ENCODE data around the gene SLC48A1.
"Not testable (repeated sequence)": the region's sequence is repeated elsewhere in the genome, so short reads cannot be mapped to it uniquely, and the experiment has no call there.

SLC48A1 gene

DNA sequence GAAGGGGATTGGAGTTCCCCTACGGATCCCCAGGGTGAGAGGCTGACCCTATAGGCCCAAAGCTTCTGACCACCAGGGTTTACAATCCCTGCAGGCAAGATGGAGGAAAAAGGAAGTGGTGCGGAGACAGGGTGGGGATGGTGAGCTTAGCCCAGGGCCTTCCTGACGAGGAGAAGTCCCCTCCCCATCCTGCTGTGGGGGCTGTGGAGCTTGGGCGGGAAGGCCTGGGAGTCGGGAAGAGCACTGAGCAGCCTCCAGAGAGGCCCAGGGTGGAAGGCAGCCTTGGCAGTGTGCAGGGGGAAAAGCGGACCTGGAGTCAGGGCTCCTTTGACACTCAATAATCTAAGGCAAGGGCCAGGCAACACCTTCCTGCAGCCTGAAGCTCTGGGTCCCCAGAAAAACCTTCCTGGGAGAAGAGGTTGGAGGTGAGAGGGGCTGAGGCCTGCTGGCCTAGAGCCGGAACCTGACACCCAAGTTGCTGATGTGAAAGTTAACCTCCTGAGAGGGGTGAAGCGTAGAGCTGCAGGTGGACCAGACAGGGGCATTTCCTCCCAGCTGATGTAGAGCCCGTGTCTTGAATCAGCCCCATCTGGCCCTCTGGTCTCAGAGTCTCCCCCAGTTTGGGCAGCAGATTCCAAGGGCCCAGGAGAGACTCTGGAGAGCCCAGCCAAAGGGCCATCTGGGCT is 40.6 kb downstream of the SLC48A1 start:
- DNase-seq: no peak

GRCh38 chr12:47814539-47815170 is 41.6 kb downstream of the SLC48A1 start:
- DNase-seq: no peak

DNA sequence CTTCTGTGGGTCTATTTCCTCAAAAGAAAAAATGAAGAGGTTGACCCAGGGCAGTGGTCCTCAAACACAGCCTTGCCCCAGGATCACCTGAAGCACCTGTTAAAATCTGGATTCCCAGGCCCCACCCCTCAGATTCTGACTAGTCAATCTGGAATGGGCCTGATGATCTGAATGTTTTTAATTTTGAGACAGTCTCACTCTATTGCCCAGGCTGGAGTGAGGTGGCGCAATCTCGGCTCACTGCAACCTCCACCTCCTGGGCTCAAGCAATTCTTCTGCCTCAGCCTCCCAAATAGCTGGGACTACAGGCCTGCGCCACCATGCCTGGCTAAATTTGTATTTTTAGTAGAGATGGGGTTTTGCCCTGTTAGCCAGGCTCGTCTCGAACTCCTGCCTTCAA is 42.4 kb downstream of the SLC48A1 start:
- DNase-seq: not testable (repeated sequence)

- no peak for DNase-seq
These were observed 43.6 kb downstream of the SLC48A1 start for GRCh38 chr12:47816403-47817271.

DNA sequence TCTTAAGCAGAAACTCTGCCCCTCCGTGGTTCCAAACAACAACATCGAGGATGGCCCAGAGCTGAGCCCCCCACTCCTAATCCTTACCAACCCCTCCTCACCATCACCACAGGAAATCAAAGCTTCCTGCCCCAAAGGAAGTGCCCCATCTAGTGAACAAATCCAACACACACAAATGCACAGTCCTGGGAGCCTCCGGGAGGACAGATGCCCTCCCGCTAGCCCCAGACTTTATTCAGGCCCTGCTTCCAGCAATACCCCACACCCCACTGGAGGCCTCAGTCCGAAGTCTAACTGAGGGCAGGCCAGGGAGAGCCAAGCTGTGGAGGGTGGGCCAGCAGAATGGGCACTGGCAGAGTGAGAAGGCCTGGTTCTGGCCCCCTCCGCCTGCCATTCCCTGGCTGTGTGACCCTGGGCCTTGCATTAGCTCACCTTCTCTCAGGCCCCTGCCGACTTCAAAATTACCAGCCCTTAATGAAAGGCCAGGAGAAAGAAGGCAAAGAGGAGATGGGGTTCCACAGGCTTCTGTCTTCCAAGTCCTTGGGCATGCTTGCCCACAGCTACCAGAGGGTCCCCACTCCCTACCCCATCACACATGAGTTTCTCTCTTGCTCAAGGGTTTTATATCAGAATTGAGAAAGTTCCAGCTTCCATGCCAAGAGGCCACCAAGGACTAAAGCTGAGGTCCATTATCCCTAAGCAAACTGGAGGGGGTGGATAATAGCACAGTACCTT is 44.4 kb downstream of the SLC48A1 start:
- no peak for DNase-seq

GRCh38 chr12:47818007-47818376 is 45.0 kb downstream of the SLC48A1 start:
- DNase-seq: no peak

DNA sequence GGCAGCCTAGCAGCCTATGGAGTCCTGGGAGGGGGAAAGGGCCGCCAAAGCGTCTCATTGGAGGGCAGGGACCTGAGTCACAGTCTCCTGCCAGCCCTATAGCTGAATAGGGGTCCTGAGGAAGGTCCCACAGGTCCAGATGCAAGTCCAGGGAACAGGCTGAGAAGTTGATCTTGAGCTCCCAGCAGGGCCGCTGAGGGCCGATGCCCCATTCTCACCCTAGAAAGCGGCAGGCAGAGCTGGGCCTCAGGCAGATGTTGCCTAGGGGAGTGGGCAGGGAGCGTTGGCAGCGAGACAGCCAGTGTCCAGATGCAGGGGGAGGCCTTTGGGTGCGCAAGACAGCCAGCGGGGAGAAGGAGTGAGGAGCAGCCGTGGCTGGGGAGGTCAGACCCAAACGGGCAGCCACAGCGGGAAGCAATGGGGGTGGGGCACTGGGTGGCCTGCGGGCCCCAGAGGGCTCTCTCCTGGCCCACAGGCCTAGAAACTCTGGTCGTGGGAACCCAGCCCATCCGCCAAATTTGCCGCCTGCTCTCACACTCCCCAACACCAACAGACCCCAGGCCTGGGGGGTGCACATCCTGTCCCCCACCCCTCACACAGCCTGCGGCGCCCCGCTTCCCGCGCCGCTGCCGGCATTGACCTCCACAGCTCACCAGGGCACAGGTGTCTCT is 45.6 kb downstream of the SLC48A1 start:
- DNase-seq: no peak

GRCh38 chr12:47819138-47819895 is 46.3 kb downstream of the SLC48A1 start:
- no peak for DNase-seq

DNA sequence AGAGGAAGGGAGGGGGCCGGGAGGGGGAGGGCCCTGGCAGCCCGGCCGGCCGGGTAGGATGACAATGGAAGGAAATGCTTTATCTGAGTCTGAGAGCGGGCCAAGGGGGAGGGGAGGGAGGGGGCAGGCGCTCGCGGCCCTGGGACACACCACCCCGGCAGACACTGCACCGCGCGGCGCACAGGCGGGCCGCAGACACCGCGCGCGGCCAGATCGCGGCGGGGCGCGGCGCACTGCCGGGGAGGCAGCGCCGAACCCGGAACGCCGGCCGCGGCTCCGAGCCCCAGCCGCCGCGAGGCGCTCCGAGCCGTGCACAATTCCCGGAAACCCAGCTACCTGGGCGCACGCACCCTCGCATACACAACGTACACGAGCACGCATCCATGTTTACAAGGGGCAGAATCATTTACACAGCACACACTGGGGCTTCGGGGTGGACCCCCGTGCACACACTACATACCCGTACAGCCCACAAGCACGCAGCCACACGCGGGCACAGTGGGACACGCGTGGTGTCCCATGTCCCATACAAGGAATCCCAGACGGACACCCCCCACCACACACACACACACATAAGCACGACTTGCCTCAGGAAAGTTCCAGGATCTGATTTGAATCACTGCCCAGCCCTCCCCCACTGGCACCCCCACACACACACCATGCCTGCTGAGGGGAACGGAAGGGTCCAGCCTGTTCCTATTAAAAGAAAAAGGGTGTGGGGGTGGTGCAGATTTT is 47.0 kb downstream of the SLC48A1 start, which contains the start of gene HDAC7:
Gene HDAC7 (minus strand): TSS at position 8 of the 735 bp plus-strand sequence. CDS start 118 bp downstream, outside the sequence.
- DNase-seq: peak; percentile 91

GRCh38 chr12:47820631-47821345 is 47.8 kb downstream of the SLC48A1 start:
- peak; percentile 99 for DNase-seq

- no peak for DNase-seq
These were observed 48.3 kb downstream of the SLC48A1 start for GRCh38 chr12:47821346-47821706.

DNA sequence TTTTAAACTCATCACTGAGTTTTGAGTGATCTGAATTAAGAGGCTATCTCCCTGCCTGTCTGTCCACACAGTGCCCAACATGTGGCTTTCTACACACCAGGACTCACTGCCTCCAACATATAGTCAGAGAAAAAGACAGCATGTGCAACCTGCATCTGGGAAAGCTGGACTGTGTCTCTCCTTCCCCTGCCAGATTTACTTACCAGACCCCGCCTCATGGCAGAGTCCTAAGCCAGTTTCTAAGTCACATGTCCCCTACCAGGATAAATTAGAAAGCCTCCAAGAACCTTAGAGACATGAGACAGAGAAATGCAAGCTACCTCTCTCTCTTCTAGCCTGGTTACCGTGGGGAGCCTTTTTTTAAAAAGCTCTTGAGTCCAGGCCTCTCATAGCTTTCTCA is 49.4 kb downstream of the SLC48A1 start:
- no peak for DNase-seq

GRCh38 chr12:47822863-47823262 is 49.8 kb downstream of the SLC48A1 start:
- DNase-seq: no peak

- no peak for DNase-seq
These were observed 50.5 kb downstream of the SLC48A1 start for GRCh38 chr12:47823422-47824086.

DNA sequence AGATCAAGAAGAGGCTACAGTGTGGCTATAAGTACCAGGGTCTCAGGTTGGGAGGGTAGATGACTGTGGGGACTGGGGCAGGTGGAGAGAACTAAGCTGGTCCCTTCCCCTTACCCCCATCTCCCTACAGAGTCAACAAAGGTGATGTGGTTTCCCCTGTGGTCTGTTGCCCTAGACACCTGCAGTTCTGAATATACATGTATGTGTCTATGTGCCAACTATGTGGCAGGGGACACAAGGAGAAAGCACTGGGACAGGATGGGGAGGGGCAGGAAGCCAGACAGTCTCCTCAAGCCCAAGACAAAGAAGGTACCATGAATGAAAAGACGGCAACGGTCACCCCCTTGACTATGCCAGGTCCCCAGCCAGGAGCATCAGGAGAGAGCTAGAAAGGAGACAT is 51.2 kb downstream of the SLC48A1 start:
- no peak for DNase-seq

DNA sequence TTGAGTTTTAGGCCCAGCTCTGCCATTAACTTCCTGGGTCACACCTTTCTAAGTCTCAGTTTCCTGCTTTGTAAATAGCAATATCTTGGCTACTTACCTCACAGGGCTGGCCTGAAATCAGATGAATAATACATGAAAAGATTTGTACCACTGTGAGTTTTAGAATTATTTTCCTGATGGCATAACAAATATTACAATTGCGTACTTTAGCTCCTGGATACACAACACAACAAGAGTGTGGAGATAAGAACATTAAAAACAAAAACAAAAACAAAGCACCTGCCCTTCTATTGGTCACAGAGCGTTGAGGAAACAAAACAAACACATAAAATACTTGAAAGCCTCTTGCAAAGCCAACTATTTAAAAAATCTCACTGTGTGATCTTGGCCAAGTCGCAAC is 51.6 kb downstream of the SLC48A1 start:
- DNase-seq: no peak

DNA sequence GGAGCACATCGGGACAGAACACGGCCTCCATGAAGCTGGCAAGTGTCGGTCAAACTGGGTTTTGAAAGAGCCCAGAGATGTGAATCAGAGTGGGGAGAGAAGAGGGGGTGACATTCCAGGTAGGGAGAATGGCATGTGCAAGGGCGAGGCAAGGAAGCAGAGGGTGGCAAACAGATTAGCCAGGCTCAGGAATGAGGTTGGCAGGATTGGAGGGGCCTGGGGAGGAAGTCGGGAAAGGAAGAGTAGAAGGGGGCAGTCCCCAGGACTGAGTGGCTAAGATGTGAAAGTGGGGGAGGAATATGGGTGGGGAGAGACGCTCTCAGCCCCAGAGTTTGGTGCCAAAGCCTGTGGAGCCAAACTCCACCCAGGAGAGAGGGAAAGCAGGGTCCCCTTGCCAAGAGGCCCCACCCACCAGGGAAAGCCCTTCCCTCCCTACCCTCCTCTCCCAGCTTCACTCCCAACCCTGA is 52.2 kb downstream of the SLC48A1 start:
- DNase-seq: no peak

DNA sequence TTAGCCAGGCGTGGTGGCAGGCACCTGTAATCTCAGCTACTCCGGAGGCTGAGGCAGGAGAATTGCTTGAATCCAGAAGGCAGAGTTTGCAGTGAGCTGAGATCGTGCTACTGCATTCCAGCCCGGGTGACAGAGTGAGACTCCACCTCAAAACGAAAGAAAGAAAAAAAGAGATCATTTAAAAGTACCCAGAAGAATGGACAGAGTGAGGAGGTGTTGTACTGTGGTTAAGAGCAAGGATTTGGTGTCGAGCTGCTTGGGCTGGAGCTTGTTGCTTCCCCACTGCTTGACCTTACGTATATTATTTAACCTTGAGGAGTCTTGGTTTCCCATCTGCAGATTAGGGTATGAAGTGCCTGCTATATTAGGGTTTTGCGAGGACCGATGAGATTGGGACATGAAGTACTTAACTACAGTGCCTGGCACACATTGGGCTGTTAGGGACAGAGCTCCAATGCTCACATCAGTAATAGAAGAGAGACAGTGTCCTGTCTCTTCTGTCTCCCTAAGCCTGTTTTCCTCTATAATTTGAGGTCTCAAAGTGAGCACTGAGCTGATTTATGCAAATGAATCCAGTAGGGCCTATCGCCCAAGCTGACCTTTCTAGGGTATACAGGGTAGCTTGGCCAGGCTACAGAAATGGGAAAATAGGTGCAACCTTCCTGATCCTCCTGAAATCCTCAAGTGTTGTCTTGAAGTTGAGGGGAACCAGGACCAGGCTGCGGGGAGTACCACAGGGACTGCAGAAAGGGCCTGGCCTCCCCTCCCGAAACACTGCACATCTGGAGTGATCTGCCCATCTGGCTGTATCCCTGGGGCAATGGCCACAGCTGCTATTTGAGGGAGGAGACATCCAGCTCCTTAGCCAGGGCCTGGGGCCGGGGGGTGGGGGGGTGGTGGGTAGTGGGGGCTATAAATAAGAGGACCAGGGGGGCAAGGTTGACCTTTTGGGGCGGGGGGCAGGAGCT is 55.3 kb downstream of the SLC48A1 start:
- DNase-seq: no peak
